HuH-7 (cell line): ENCODE data around the gene LRRC59.
A peak's percentile ranks its signal among the peaks of the same experiment; 100 is the strongest.
"Not testable (repeated sequence)": the region's sequence is repeated elsewhere in the genome, so short reads cannot be mapped to it uniquely, and the experiment has no call there.

Source experiments
- DNase-seq: peaks from one replicate; pipeline ENCODE4 v3.0.0; 2011; ENCODE audit warnings: low spot score

Gene LRRC59

GRCh38 chr17:50424996-50425681 is 27.8 kb upstream of the LRRC59 start:
- no peak for DNase-seq

GRCh38 chr17:50424246-50424995 is 27.1 kb upstream of the LRRC59 start:
- DNase-seq, result no peak

- DNase-seq, result peak; percentile 84
Observed at GRCh38 chr17:50423553-50424159, 26.3 kb upstream of the LRRC59 start.

- DNase-seq, result no peak
Observed at GRCh38 chr17:50422738-50423137, 25.4 kb upstream of the LRRC59 start.

- DNase-seq, result no peak
Observed at GRCh38 chr17:50421308-50422051, 24.2 kb upstream of the LRRC59 start.

GRCh38 chr17:50420419-50421112 is 23.2 kb upstream of the LRRC59 start:
- no peak for DNase-seq

GRCh38 chr17:50419577-50419976 is 22.3 kb upstream of the LRRC59 start:
- not testable (repeated sequence) for DNase-seq

- no peak for DNase-seq
Observed at GRCh38 chr17:50414808-50415207, 17.5 kb upstream of the LRRC59 start.

GRCh38 chr17:50412188-50412732 is 14.9 kb upstream of the LRRC59 start:
- DNase-seq, result no peak

GRCh38 chr17:50407921-50408320 is 10.6 kb upstream of the LRRC59 start:
- DNase-seq, result no peak

GRCh38 chr17:50406578-50406977 is 9.3 kb upstream of the LRRC59 start:
- no peak for DNase-seq

GRCh38 chr17:50405351-50405750 is 8.0 kb upstream of the LRRC59 start:
- not testable (repeated sequence) for DNase-seq

- DNase-seq, result not testable (repeated sequence)
Observed at GRCh38 chr17:50399591-50399990, 2.3 kb upstream of the LRRC59 start.

GRCh38 chr17:50398672-50399071 is 1.3 kb upstream of the LRRC59 start:
- not testable (repeated sequence) for DNase-seq

GRCh38 chr17:50397919-50398285 is 579 bp upstream of the LRRC59 start:
- DNase-seq, result peak; percentile 32

GRCh38 chr17:50396261-50397110 is 837 bp downstream of the LRRC59 start:
- DNase-seq, result peak; percentile 50

- DNase-seq, result no peak
Observed at GRCh38 chr17:50394711-50395110, 2.6 kb downstream of the LRRC59 start.

GRCh38 chr17:50393700-50394099 is 3.6 kb downstream of the LRRC59 start:
- DNase-seq, result no peak

- no peak for DNase-seq
Observed at GRCh38 chr17:50392621-50393020, 4.7 kb downstream of the LRRC59 start.

GRCh38 chr17:50389534-50389933 is 7.8 kb downstream of the LRRC59 start:
- no peak for DNase-seq

GRCh38 chr17:50388728-50389127 is 8.6 kb downstream of the LRRC59 start:
- no peak for DNase-seq
